ENCODE measurements around the gene ACAA1.

Gene ACAA1

GRCh38 chr3:38118421-38119247, 18.3 kb downstream of the ACAA1 start:
- DNase-seq (ENCODE audit: low read depth in 2 of 2), result no peak

GRCh38 chr3:38117748-38118420, 19.0 kb downstream of the ACAA1 start:
- DNase-seq (ENCODE audit: low read depth in 2 of 2), result peak; percentile 37 to 70

GRCh38 chr3:38117163-38117716, 19.7 kb downstream of the ACAA1 start:
- no peak for DNase-seq (ENCODE audit: low read depth in 2 of 2)

- DNase-seq (ENCODE audit: low read depth in 2 of 2), result no peak
These were observed 20.3 kb downstream of the ACAA1 start for GRCh38 chr3:38116471-38117162.

- DNase-seq (ENCODE audit: low read depth in 2 of 2), result no peak
These were observed 21.1 kb downstream of the ACAA1 start for GRCh38 chr3:38115645-38116427.

- DNase-seq (ENCODE audit: low read depth in 2 of 2), result no peak
These were observed 21.9 kb downstream of the ACAA1 start for GRCh38 chr3:38114875-38115644.

GRCh38 chr3:38114052-38114874, 22.7 kb downstream of the ACAA1 start:
- no peak for DNase-seq (ENCODE audit: low read depth in 2 of 2)

GRCh38 chr3:38112378-38112761, 24.6 kb downstream of the ACAA1 start:
- no peak for DNase-seq (ENCODE audit: low read depth in 2 of 2)

GRCh38 chr3:38111696-38112377, 25.1 kb downstream of the ACAA1 start:
- DNase-seq (ENCODE audit: low read depth in 2 of 2), result no peak

GRCh38 chr3:38111201-38111600, 25.7 kb downstream of the ACAA1 start:
- no peak for DNase-seq (ENCODE audit: low read depth in 2 of 2)

GRCh38 chr3:38110314-38111050, 26.4 kb downstream of the ACAA1 start:
- no peak for DNase-seq (ENCODE audit: low read depth in 2 of 2)

GRCh38 chr3:38109580-38110313, 27.2 kb downstream of the ACAA1 start:
- no peak for DNase-seq (ENCODE audit: low read depth in 2 of 2)

GRCh38 chr3:38108649-38109579, 28.0 kb downstream of the ACAA1 start:
- no peak for DNase-seq (ENCODE audit: low read depth in 2 of 2)

GRCh38 chr3:38107911-38108648, 28.8 kb downstream of the ACAA1 start:
- no peak for DNase-seq (ENCODE audit: low read depth in 2 of 2)

- DNase-seq (ENCODE audit: low read depth in 2 of 2), result no peak
These were observed 31.4 kb downstream of the ACAA1 start for GRCh38 chr3:38105525-38105924.

- no peak for DNase-seq (ENCODE audit: low read depth in 2 of 2)
These were observed 34.5 kb downstream of the ACAA1 start for GRCh38 chr3:38102444-38102814.
